Measurements from ENCODE around the gene THOC5.
"Not testable (repeated sequence)": the region's sequence is repeated elsewhere in the genome, so short reads cannot be mapped to it uniquely, and the experiment has no call there.

Gene THOC5

DNA sequence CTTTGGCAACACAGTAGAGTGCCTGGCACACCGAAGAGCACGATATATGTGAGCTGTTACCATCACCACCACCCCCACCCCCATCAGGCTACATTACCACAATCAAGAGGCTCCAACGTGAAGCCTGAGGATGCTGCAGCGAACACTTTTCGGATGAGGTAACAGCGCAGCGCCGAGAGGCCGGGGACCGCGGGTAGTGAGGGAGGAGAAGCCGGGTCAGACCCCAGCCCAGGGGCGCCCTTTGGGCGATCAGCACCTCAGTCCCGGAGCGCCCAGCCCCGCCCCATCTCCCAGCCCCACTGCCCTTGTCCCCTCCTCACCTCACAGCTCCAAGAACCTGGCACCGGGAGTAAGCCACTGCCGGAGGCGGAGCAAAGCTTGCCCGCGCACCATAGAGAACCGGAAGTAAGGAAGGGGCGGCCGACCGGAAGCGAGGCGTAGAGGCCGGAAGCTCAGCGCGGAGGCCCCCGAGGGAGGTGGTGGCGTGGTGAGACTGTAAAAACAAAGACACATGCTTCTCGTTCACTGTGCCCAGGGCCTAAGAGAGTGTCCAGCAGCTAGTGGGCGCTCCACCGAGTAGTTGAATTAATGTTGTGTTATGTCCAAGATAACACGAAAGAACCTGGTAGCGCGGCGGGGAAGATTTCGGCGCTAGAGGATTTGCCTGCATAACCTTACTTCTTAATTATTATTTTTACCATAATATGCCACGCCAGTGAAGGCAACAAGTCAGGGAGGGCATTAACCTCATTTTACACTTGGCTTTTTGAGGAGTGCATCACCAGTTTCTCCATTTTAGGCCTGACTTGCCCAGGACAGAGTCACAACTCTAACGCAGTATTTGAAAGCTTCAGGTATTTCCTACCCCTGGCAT, at the start of gene THOC5:
Gene THOC5, minus strand, starts transcription at position 407 of the 874 bp plus-strand sequence. CDS start 4,610 bp downstream, outside the sequence.
- peak; percentile 98 for DNase-seq (ENCODE audit: low spot score)

DNA sequence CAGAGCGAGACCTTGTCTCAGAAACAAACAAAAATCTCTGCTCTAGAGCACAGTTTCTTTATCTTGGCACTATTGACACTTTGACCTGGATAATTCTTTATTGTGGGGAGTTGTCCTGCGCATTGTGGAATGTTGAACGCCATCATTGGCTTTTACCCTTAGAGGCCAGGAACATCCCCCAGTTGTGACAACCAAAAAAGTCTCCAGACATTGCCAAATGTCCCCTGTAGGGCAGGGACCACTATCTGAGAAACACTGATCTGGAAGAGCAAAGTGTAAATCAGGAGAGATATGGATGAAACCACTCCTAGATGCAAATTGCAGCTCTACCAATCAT, 45.1 kb upstream of the THOC5 start:
- no peak for DNase-seq (ENCODE audit: low spot score)

DNA sequence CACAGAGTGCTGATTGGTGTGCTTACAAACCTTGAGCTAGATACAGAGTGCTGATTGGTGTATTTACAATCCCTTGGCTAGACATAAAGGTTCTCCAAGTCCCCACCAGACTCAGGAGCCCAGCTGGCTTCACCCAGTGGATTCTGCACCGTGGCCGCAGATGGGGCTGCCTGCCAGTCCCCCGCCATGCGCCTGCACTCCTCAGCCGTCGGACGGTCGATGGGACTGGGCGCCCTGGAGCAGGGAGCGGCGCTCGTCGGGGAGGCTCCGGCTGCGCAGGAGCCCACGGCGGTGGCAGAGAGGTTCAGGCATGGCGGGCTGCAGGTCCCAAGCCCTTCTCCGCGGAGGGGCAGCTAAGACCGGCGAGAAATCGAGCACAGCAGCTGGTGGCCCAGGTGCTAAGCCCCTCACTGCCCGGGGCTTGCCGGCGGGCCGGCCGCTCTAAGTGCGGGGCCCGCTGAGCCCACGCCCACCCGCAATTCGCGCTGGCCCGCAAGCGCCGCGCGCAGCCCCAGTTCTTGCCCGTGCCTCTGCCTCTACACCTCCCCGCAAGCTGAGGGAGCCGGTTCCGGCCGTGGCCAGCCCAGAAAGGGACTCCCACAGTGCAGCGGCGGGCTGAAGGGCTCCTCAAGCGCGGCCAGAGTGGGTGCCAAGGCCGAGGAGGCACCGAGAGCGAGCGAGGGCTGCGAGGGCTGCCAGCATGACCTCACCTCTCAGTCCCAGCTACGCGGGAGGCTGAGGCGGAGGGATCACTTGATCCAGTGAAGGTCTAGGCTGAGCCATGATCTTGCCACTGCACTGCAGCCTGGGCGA, 44.5 kb upstream of the THOC5 start:
- not testable (repeated sequence) for DNase-seq (ENCODE audit: low spot score)

DNA sequence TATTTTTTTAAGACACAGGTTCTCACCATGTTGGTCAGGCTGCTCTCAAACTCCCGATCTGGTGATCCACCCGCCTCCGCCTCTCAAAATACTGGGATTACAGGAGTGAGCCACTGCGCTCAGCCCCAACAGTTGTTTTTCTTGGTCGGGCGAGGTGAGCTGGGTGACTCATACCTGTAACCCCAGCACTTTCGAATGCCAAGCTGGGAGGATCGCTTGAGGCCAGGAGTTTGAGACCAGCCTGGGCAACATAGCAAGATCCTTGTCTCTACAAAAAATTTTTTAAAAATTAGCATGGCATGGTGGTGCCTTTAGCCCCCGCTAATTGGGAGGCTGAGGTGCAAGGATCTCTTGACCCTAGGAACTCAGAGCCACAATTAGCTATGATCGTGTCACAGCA, 42.9 kb upstream of the THOC5 start:
- DNase-seq (ENCODE audit: low spot score), result no peak

DNA sequence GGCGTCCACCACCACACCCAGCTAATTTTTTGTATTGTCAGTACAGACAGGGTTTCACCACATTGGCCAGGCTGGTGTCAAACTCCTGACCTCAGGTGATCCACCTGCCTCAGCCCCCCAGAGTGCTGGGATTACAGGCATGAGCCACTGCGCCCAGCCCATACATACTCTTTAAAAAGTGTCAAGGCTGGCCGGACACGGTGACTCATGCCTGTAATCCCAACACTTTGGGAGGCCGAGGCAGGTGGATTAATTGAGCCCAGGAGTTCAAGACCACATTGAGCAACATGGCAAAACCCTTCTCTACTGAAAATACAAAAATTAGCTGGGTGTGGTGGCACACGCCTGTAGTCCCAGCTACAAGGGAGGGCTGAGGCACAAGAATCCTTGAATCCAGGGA, 40.9 kb upstream of the THOC5 start:
- not testable (repeated sequence) for DNase-seq (ENCODE audit: low spot score)

DNA sequence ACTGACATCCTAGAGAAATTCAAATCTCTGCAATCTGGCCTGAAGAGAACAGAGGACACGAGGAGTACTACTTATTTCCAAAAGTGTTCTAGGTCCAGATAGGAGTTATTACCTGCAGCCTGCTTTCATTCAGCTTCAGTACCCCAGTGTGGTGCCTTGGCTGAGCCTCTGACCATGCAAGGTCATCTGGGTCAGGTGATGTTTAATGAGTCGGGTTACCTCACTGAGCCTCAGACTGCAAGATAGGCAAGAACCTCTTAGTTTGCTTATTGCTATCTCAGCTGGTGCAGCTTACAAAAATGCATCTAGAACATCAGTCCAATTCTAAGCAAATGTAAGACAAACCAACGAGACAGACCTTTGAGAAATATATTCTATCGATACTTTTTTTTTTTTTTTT, 40.4 kb upstream of the THOC5 start:
- no peak for DNase-seq (ENCODE audit: low spot score)

DNA sequence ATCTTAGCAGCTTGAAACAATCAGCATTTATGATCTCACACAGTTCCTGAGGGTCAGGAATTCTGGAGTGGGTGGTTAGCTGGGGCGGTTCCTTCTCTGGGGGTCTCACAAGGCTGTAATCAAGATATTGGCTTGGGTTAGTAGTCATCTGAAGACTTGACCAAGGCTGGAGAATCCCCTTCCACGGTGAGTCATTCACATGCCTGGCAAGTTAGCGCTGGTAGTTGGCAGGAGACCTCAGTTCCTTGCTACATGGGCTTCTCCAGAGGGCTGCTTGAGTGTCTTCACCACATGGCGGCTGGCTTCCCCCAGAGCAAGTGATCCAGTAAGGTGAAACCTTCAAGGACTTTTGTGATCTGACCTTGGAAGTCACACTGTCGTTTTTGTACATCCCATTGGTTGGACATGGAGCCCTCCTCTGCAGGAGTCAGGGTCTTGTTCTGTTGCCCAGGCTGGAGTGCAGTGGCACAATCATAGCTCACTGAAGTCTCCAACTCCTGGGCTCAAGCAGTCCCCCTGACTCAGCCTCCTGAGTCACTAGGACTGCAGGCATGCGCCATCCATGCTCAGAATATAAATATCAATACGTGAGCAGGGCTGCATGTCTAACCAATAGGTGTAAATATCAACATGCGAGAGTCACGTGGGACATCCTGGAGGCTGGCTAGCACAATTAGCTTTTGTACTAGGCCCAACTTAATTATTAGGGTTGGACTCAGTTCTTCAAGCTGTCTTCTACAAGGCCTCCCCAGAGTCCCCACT, 34.6 kb upstream of the THOC5 start:
- DNase-seq (ENCODE audit: low spot score), result peak; percentile 79

DNA sequence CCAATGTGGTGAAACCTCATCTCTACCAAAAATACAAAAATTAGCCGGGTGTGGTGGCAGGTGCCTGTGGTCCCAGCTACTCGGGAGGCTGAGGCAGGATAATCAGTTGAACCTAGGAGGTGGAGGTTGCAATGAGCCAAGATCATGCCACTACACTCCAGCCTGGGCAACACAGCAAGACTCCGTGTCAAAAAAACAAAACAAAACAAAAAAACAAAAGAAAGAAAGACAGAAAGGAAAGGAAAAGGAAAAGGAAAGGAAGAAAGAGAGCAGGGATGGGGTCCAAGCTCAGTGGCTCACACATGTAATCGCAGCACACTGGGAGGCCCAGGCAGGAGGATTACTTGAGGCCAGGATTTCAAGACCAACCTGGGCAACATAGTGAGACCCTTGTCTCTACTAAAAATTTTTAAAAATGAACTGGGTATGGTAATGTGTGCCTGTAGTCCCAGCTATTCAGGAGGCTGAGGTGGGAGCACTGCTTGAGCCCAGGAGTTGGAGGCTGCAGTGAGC, 32.7 kb upstream of the THOC5 start:
- not testable (repeated sequence) for DNase-seq (ENCODE audit: low spot score)

DNA sequence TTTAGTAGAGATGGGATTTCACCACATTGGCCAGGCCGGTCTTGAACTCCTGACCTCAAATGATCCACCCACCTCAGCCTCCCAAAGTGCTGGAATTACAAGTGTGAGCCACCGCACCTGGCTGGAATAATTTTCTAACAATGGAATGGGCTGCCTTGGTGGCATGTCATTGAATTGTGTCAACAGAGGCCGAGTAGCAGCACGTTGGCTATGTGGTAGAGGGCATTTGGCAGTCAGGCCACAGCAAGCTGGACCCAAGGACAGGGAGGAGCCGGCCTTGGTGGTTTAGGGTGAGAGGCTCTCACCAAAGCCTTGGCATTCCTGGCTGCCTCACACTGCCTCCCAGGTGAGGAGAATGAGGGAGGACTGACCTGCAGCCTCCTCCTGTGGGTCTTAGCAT, 31.4 kb upstream of the THOC5 start:
- DNase-seq (ENCODE audit: low spot score), result no peak

DNA sequence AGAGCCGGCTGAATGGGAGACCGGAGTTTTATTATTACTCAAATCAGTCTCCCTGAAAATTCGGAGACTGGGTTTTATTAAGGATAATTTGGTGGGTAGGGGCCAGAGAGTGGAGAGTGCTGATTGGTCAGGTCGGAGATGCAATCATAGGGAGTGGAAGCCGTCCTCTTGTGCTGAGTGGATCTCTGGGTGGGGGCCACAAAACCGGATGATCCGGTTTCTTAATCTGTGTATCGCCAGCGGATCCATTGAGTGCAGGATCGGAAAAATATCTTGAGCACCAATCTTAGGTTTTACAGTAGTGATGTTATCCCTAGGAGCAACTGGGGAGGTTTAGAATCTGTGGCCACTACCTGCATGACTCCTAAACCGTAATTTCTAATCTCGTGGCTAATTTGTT, 28.2 kb upstream of the THOC5 start:
- no peak for DNase-seq (ENCODE audit: low spot score)

DNA sequence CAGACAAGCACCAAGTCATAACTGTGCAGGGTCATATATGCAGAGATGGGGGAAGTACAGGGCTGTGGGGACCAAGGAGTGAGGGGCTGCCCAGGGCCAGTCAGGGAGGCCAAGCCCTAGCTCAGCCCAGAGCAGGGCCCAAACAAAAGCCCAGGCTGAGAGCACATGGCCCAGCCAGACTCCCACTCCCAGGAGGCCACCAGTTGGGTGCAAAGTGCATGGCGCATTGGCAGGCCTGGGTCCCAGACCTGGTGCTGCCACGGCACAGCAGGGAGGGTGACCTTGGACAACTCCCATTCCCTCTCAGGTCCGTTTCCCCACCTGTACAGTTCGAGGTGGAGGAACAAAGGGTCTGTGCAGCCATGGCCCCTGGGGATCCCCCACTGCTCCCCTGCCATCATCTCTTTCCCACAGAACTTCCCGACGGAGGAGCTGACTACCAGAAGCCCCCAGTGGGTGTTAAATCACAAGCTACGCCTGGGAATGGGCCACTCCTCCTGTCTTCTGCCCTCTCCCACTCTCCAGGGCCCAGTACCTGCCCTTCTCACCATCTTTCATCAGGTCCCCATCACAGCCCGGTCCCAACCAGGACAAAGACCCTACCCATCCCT, 26.7 kb upstream of the THOC5 start:
- no peak for DNase-seq (ENCODE audit: low spot score)

DNA sequence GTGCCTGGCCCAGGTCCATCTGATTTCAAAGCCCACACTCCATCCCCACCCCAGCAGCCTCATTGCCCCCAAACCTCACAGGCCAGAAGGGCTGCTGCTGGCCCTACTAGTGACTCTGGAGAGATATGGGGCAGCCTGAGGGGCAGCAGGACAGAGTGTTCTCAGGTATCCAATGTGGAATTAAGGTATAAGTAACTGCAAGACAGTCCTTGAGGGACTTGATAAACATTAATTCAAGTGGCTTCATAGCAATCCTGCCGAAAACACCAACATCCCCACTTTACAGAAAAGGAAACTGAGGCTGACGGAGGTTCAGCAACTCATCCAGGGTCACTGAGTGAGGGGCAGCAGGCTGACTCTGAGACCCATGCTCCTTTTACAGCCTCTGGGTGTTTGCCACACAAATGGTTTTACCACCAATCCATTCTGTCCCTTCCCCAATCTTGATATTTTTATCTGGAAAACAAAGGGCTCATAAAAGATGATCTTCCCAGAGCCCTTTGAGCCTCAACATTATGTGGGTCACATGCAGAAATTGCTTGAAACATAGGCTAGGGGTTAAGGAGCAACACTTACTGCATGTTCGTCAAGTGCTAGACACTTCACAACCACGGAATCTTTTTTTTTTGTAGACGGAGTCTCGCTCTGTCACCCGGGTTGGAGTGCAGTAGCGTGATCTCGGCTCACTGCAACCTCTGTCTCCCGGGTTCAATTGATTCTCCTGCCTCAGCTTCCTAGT, 25.1 kb upstream of the THOC5 start:
- no peak for DNase-seq (ENCODE audit: low spot score)

DNA sequence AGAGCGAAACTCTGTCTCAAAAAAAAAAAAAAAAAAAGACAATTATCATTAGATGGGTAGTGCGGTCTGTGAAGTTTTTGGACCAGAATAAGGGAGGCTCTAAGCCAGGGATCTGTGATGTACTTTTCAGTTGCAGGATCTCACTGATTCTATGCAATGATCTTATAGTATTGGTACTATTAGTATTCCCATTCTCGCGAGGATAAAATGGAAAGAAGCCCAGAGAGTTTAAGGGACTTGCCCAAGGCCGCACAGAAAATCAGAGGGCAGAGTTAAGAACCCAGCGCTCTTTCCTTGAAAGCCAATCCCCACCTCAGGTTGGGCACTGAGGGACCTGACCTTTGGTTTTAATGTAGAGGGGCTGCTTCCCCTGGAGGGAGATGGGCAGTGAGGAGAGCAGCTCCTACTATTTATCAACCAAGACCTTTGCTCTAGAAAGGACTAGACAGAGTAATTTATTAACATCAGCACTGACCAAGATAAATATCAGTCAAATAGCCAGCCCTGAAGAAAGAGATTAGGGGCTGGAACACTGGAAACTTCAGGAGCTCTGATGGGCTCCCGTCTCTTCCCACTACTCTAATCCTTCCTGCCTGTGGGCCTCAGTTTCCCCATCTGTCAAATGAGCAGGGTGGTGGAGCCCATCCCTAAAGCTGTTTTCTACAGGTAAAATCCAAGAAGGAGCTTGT, 21.3 kb upstream of the THOC5 start:
- DNase-seq (ENCODE audit: low spot score), result no peak

DNA sequence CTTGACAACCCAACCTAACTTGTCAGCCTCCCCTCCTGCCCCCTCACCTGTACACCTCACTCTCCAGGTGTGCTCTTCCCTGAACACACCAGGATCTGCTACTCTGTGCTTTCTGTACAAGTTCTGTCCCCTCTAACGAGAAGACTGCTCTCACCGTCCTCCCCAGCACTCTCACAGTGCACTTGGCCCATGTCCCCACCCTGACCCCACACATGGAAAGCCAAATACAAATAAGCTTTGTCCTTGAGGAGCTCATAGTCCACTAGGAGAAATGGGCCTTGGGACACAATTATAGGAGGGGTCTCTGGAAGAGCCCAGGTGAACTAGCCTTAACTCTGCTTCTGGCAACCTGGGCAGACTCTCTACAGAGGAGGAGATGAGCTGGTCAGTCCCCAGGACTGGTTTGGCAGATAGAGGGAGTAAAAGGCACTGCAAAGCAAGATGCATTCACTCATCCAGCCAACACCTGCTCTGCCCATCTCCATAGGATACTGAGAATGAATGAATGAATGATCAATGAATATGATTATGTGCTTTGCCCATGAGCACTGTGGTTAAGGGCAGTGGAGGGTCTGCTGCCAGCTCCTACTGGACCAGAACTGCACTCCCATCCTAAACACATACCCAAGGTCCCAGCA, 17.5 kb upstream of the THOC5 start:
- DNase-seq (ENCODE audit: low spot score), result no peak

DNA sequence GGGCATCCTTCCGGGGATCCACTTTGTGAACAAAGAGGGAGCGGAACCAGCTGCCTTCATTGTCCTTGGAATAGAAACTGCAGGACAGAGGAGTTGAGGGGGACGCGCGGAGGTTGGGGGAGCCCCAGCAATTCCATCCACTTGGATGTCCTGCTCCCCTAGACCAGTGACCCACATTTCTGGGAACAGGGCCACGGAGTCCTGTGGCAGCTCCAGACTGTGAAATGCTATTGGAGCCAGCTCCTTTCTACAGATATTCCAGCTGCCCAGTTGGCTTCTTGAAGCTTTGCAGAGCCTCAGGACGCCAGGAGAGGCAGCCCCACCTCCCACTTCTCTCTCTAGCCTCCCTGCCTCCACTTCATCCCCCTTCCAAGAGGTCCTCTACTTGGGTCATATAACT, 16.9 kb upstream of the THOC5 start:
- DNase-seq (ENCODE audit: low spot score), result no peak

DNA sequence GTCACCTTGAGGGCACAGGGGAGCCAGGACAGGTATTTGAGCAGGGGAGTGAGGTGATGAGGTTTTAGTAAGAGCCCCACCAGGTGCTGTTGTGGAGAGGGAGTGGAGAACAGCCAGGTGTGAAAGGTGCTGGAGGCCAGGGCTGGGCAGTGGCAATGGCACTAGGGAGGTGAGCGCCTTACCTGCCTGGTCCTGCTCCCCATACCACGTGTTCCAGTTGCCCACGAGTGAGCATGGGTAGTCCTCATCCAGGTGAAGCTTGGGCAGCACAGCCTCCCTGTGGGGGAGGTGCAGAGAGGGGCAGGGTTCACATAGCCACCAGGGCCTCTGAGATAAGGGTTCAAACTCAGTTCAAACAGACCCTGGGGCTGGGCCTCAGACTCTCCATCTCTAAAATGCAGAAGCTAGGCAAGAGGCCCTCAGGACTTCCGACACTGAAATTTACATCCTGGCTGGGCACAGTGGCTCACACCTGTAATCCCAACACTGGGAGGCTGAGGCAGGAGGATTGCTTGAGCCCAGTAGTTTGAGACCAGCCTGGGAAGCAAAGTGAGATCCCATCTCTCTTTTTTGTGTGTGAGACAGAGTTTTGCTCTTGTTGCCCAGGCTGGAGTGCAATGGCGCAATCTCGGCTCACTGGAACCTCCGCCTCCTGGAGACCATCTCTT, 15.6 kb upstream of the THOC5 start:
- no peak for DNase-seq (ENCODE audit: low spot score)

DNA sequence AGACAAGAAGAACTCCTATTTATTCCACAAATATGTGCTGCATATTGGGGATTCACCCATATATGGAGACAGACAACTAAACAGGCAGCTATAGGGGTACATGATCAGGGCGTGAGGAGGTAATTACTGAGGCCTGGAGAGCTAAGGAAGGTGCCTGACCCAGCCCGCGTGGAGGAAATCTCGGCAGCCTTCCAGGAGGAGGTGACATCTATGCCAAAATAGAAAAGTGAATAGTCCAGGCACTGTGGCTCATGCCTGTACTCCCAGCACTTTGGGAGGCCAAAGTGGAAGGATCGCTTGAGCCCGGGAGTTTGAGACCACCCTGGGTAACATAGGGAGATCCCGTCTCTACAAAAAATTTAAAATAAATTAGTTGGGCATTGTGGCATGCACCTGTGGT, 13.8 kb upstream of the THOC5 start:
- no peak for DNase-seq (ENCODE audit: low spot score)

DNA sequence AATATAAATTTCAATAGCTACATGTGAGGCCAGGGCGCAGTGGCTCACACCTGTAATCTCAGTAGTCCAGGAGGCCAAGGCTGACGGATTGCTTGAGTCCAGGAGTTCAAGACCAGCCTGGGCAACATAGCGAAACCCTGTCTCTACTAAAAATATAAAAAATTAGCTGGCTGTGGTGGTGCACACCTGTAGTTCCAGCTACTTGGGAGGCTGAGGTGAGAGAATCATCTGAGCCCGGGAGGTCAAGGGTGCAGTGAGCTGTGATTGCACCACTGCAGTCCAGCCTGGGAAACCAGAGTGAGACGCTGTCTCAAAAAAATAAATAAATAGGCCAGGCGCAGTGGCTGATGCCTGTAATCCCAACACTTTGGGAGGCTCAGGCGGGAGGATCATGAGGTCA, 13.0 kb upstream of the THOC5 start:
- DNase-seq (ENCODE audit: low spot score), result not testable (repeated sequence)

DNA sequence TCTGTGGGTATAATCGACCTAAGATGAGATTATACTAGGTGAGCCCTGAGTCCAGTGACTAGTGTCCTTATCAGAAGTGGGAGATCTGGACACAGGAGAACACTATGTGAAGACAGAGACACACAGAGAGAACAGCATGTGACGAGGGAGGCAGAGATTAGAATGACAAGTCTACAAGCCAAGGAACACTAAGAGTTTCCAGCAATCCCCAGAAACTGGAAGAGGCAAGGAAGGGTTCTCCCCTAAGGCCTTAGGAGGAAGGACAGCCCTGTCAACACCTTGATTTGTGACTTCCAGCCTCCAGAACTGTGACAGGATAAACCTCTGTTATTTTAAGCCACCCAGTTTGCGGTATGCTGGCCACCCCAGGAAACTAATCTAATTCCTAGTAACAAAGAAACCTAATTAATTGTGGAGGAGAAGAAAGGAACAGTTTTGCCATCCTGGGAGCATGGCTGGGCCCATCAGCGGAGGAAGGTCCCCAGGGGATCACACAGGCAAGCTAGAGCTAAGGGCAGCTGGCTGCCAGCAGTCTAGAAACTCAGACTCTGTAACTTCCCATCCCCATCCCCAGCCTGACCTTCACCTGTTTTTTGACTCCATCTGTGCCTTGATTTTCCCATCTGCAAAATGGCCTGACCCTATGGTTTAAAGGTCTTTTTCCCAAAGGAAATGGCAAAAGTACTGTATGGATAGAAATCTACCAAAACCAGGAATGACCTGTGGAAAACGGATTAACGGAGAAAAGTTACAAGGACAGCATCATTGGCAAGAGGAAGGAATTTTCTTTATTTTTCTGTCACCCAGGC, 10.3 kb upstream of the THOC5 start:
- no peak for DNase-seq (ENCODE audit: low spot score)
